HepG2 (cell line): ENCODE data around the gene SEMA7A. TPM values are rescaled to one million over a fixed set of nuclear protein-coding genes. Genes with fewer than 3 reads are reported as not detected.

Experiments
- ETS1 ChIP-seq: sonication (generic); formaldehyde crosslinking; IDR thresholded peaks from 2 replicates; pipeline ENCODE4 v1.4.0; 2020; ENCODE audit warnings: missing genetic modification reagents
- MXI1 ChIP-seq: IDR thresholded peaks from 3 replicates; pipeline ENCODE4 v1.6.1; 2012; ENCODE audit warnings: low read depth, low read length, inconsistent platforms, borderline replicate concordance
- RERE ChIP-seq: IDR thresholded peaks from 2 replicates; pipeline ENCODE4 v1.6.1; 2016; ENCODE audit warnings: low read depth, missing genetic modification reagents, missing compliant biosample characterization
- RXRB ChIP-seq: IDR thresholded peaks from 2 replicates; pipeline ENCODE4 v1.6.1; 2016; ENCODE audit warnings: borderline replicate concordance, missing genetic modification reagents, missing compliant biosample characterization
- TEAD3 ChIP-seq: optimal IDR thresholded peaks from 2 replicates; pipeline ENCODE3; 2016; ENCODE audit warnings: borderline replicate concordance
- ZNF644 ChIP-seq: IDR thresholded peaks from 2 replicates; pipeline ENCODE4 v1.6.1; 2016; ENCODE audit warnings: low read depth
- polyA plus RNA-seq, 8 experiments: library from polyadenylated mRNA; depleted of rRNA in 3 of 8; stranded (reverse) in 7 of 8; unstranded in 1 of 8; fragments of >200 nt; fragmentation: Illumina TruSeq in 4 of 8; extraction: Trizol in 4 of 8; gene quantifications; 2 replicates each; pipeline versions ENCODE4 v1.2.1 to v1.2.3, GENCODE V29; 2011 to 2016; ENCODE audit warnings: low read depth in 4 of 8, missing spikeins in 1 of 8, mixed read lengths in 1 of 8; ENCODE audit not compliant: insufficient read depth in 1 of 8
- total RNA-seq, 5 experiments: library from RNA; depleted of rRNA; stranded (reverse); fragments of >200 nt; fragmentation: Illumina TruSeq; extraction: Trizol; gene quantifications; 2 replicates each; pipeline ENCODE4 v1.2.3, GENCODE V29; 2016; ENCODE audit warnings: low read depth in 1 of 5

Gene SEMA7A
- total and polyA plus RNA-seq, 2 of the 13 experiments (the other 11 are each of a cell fraction or from before 2014, with no cell fraction given), result 9.0 to 15.8 TPM

GRCh38 chr15:74396445-74397238 is 37.1 kb downstream of the SEMA7A start (continued):
- no peak for TF ChIP-seq RERE (CRISPR knock-in tag)
- TF ChIP-seq MXI1, result peak; percentile 26; the same call in 1 of the 3 replicates
- TF ChIP-seq RXRB (CRISPR knock-in tag), result peak; percentile 22; the same call in 1 of the 2 replicates
- TF ChIP-seq ETS1 (CRISPR knock-in tag), result no peak
- no peak for TF ChIP-seq ZNF644 (CRISPR knock-in tag)
- peak; percentile 54 for TF ChIP-seq TEAD3 (CRISPR knock-in tag)
